Uterus (tissue), 4 donors: ENCODE results near the gene FANCE. TPM values are rescaled to one million over a fixed set of nuclear protein-coding genes. Genes with fewer than 3 reads are reported as not detected.
"Not testable (repeated sequence)": the region's sequence is repeated elsewhere in the genome, so short reads cannot be mapped to it uniquely, and the experiment has no call there.

ENCODE experiments used
- DNase-seq, 2 donors: peaks; one replicate each; pipeline ENCODE4 v3.0.0-alpha.2; 2019 to 2020
- H3K27ac ChIP-seq, 2 donors: fragments of 200-600 bp; sonication (generic); 1 replicate in 1 of 2; 2 replicates in 1 of 2; pipeline ENCODE4 v1.5.1; 2016 to 2018
- H3K27me3 ChIP-seq, 2 donors: fragments of 200-600 bp; sonication (generic); one replicate each; pipeline ENCODE4 v1.5.1; 2018 to 2019; ENCODE audit warnings: control low read depth in 1 of 2
- H3K36me3 ChIP-seq, 2 donors: fragments of 200-600 bp; sonication (generic); one replicate each; pipeline ENCODE4 v1.5.1; 2019; ENCODE audit warnings: control low read depth in 1 of 2
- H3K4me1 ChIP-seq, 2 donors: fragments of 200-600 bp; sonication (generic); one replicate each; pipeline ENCODE4 v1.5.1; 2018 to 2019; ENCODE audit warnings: control low read depth in 1 of 2
- H3K4me3 ChIP-seq, 2 donors: fragments of 200-600 bp; sonication (generic); 1 replicate in 1 of 2; 2 replicates in 1 of 2; pipeline ENCODE4 v1.5.1; 2018 to 2019; ENCODE audit warnings: mild to moderate bottlenecking in 1 of 2
- H3K9me3 ChIP-seq, 2 donors: fragments of 200-600 bp; sonication (generic); one replicate each; pipeline ENCODE4 v1.5.1; 2019; ENCODE audit warnings: control low read depth in 1 of 2
- CTCF ChIP-seq, 4 experiments: fragments of 200-600 bp in 2 of 4; fragments of 450-650 bp in 2 of 4; sonication (generic) in 2 of 4; IDR thresholded peaks; one replicate each; pipeline ENCODE4 v1.5.1; 2016 to 2019; ENCODE audit warnings: antibody characterized with exemption in 4 of 4, mild to moderate bottlenecking in 2 of 4, moderate library complexity in 1 of 4
- POLR2A ChIP-seq, 2 donors: fragments of 450-650 bp; IDR thresholded peaks; one replicate each; pipeline ENCODE4 v1.6.1; 2016; ENCODE audit warnings: antibody characterized with exemption in 2 of 2, mild to moderate bottlenecking in 1 of 2, moderate library complexity in 1 of 2
- intact Hi-C: fragments of 100-400 bp; cut with DNase I; formaldehyde crosslinking; loops from one replicate; pipeline ENCODE4 v1.15.1; 2023; ENCODE audit warnings: low total_unique reads
- total RNA-seq, 4 donors: library from RNA; depleted of rRNA in 3 of 4; stranded (reverse); fragments of >200 nt in 3 of 4; gene quantifications; one replicate each; pipeline versions ENCODE4 v1.1.0 to v1.2.4, GENCODE V29; 2014 to 2023
- donor health status: DM: yes; HTN: yes; CAD: no.

The FANCE gene
- total RNA-seq, 4 donors from 2014 or later, result 9.6 to 19.1 (median 11.4) TPM

GRCh38 chr6:35432291-35432690 lies 19.8 kb upstream of the FANCE start:
- intact Hi-C loops, result no loop called here
- Histone ChIP-seq H3K27ac (no peak overlapping the region), H3K27me3 (no peaks in the 10 kb centered on the region), H3K4me1 (no peaks in the 10 kb centered on the region), H3K9me3 (no peaks in the 10 kb centered on the region), H3K36me3 (no peaks in the 10 kb centered on the region), H3K4me3 (no peak overlapping the region)
- DNase-seq, result no peak
- TF ChIP-seq POLR2A (IDR thresholded peaks at IDR 0.05) (no peak), CTCF (IDR thresholded peaks at IDR 0.05) (no peak)

- H3K9me3 ChIP-seq, H3K4me1 ChIP-seq, H3K27me3 ChIP-seq, H3K4me3 ChIP-seq, DNase-seq, H3K27ac ChIP-seq, intact Hi-C loops, H3K36me3 ChIP-seq: not testable (repeated sequence)
Observed at GRCh38 chr6:35432702-35433101, 19.4 kb upstream of the FANCE start.

- Histone ChIP-seq H3K9me3 (no peaks in the 10 kb centered on the region), H3K4me3 (no peak overlapping the region), H3K36me3 (no peaks in the 10 kb centered on the region), H3K27me3 (no peaks in the 10 kb centered on the region), H3K27ac (no peak overlapping the region), H3K4me1 (no peaks in the 10 kb centered on the region)
- intact Hi-C loops, result no loop called here
- TF ChIP-seq POLR2A (IDR thresholded peaks at IDR 0.05), result no peak
- no peak for TF ChIP-seq CTCF (IDR thresholded peaks at IDR 0.05)
- no peak for DNase-seq
Observed at GRCh38 chr6:35435074-35435837, 16.9 kb upstream of the FANCE start.

GRCh38 chr6:35436071-35436857 lies 15.9 kb upstream of the FANCE start:
- Histone ChIP-seq H3K4me3 (no peak overlapping the region), H3K27ac (no peak overlapping the region), H3K27me3 (no peaks in the 10 kb centered on the region), H3K36me3 (no peaks in the 10 kb centered on the region), H3K9me3 (no peaks in the 10 kb centered on the region), H3K4me1 (no peaks in the 10 kb centered on the region)
- TF ChIP-seq CTCF (IDR thresholded peaks at IDR 0.05), result no peak
- intact Hi-C loops, result no loop called here
- no peak for DNase-seq

- H3K27ac ChIP-seq, H3K36me3 ChIP-seq, H3K9me3 ChIP-seq, H3K27me3 ChIP-seq, H3K4me3 ChIP-seq, intact Hi-C loops, H3K4me1 ChIP-seq, DNase-seq: not testable (repeated sequence)
Observed at GRCh38 chr6:35438378-35439065, 13.6 kb upstream of the FANCE start.

- no peak overlapping the region for H3K27ac ChIP-seq
- no peaks in the 10 kb centered on the region for H3K4me1 ChIP-seq
- H3K4me3 ChIP-seq, result no peak overlapping the region
- no peaks in the 10 kb centered on the region for H3K27me3 ChIP-seq
- H3K9me3 ChIP-seq, result no peaks in the 10 kb centered on the region
- no peak for DNase-seq
- H3K36me3 ChIP-seq, result no peaks in the 10 kb centered on the region
- intact Hi-C loops, result no loop called here
- TF ChIP-seq CTCF (IDR thresholded peaks at IDR 0.05) (no peak), POLR2A (IDR thresholded peaks at IDR 0.05) (no peak)
Observed at GRCh38 chr6:35439308-35439707, 12.8 kb upstream of the FANCE start.
